Liver (tissue), 9 donors: ENCODE data around the gene E2F8. TPM values are rescaled to one million over a fixed set of nuclear protein-coding genes. Genes with fewer than 3 reads are reported as not detected.

Source experiments
- DNase-seq: peaks from one replicate; pipeline ENCODE4 v3.0.0-alpha.2; 2017; ENCODE audit warnings: low spot score
- H3K27ac ChIP-seq, 2 donors: one replicate each; pipeline ENCODE4 v1.7.0; 2013; ENCODE audit warnings: inconsistent platforms in 2 of 2, low read length in 2 of 2, control low read depth in 1 of 2, low read depth in 1 of 2, mild to moderate bottlenecking in 1 of 2
- H3K27me3 ChIP-seq, 4 donors: one replicate each; pipeline versions ENCODE4 v1.6.1 to v1.7.0; 2013; ENCODE audit warnings: low read length in 3 of 4, inconsistent platforms in 1 of 4, mild to moderate bottlenecking in 1 of 4, moderate library complexity in 1 of 4; ENCODE audit not compliant: control insufficient read depth in 4 of 4, insufficient read depth in 4 of 4
- H3K36me3 ChIP-seq, 4 donors: one replicate each; pipeline versions ENCODE4 v1.6.1 to v1.7.0; 2013; ENCODE audit warnings: low read length in 3 of 4, mild to moderate bottlenecking in 3 of 4, low read depth in 1 of 4, moderate library complexity in 1 of 4; ENCODE audit not compliant: control insufficient read depth in 4 of 4, insufficient read depth in 3 of 4
- H3K4me1 ChIP-seq, 4 donors: one replicate each; pipeline versions ENCODE4 v1.6.1 to v1.7.0; 2013; ENCODE audit warnings: low read length in 3 of 4, mild to moderate bottlenecking in 3 of 4, moderate library complexity in 1 of 4; ENCODE audit not compliant: control insufficient read depth in 4 of 4, insufficient read depth in 4 of 4
- H3K4me3 ChIP-seq, 3 donors: one replicate each; pipeline versions ENCODE4 v1.6.1 to v1.7.0; 2013; ENCODE audit warnings: low read length in 3 of 3, control low read depth in 1 of 3, low read depth in 1 of 3, mild to moderate bottlenecking in 1 of 3
- H3K9ac ChIP-seq, 2 donors: one replicate each; pipeline ENCODE4 v1.7.0; 2013; ENCODE audit warnings: low read length in 2 of 2, mild to moderate bottlenecking in 2 of 2, moderate library complexity in 2 of 2, control low read depth in 1 of 2, low read depth in 1 of 2
- H3K9me3 ChIP-seq, 4 donors: one replicate each; pipeline versions ENCODE4 v1.6.1 to v1.7.0; 2013; ENCODE audit warnings: low read length in 3 of 4; ENCODE audit not compliant: control insufficient read depth in 4 of 4
- EGR1 ChIP-seq, 2 donors: IDR thresholded peaks; 2 replicates each; pipeline ENCODE4 v1.6.1; 2016 to 2018; ENCODE audit warnings: antibody characterized with exemption in 2 of 2, low read depth in 2 of 2
- FOXA1 ChIP-seq: IDR thresholded peaks from 2 replicates; pipeline ENCODE4 v1.6.1; 2016; ENCODE audit warnings: antibody characterized with exemption
- FOXA2 ChIP-seq: IDR thresholded peaks from 2 replicates; pipeline ENCODE4 v1.6.1; 2016; ENCODE audit warnings: antibody characterized with exemption
- GABPA ChIP-seq, 2 donors: IDR thresholded peaks in 1 of 2; conservative IDR thresholded peaks in 1 of 2; 2 replicates each; pipeline ENCODE4 v1.6.1; 2016; ENCODE audit warnings: antibody characterized with exemption in 2 of 2, mild to moderate bottlenecking in 1 of 2, moderate library complexity in 1 of 2
- HNF4A ChIP-seq, 2 donors: conservative IDR thresholded peaks; 2 replicates each; pipeline ENCODE4 v1.6.1; 2016; ENCODE audit warnings: antibody characterized with exemption in 2 of 2, mild to moderate bottlenecking in 2 of 2
- HNF4G ChIP-seq: IDR thresholded peaks from 2 replicates; pipeline ENCODE4 v1.6.1; 2016; ENCODE audit warnings: antibody characterized with exemption
- JUND ChIP-seq, 2 donors: IDR thresholded peaks; 2 replicates each; pipeline ENCODE4 v1.6.1; 2016; ENCODE audit warnings: antibody characterized with exemption in 2 of 2
- NR2F2 ChIP-seq: IDR thresholded peaks from 2 replicates; pipeline ENCODE4 v1.6.1; 2016; ENCODE audit warnings: antibody characterized with exemption
- RAD21 ChIP-seq, 2 donors: IDR thresholded peaks; 2 replicates each; pipeline ENCODE4 v1.6.1; 2016; ENCODE audit warnings: antibody characterized with exemption in 2 of 2, mild to moderate bottlenecking in 2 of 2
- RXRA ChIP-seq, 2 donors: IDR thresholded peaks; 2 replicates each; pipeline ENCODE4 v1.6.1; 2017 to 2018; ENCODE audit warnings: antibody characterized with exemption in 2 of 2, mild to moderate bottlenecking in 1 of 2
- SP1 ChIP-seq: IDR thresholded peaks from 2 replicates; pipeline ENCODE4 v1.6.1; 2018; ENCODE audit warnings: antibody characterized with exemption, mild to moderate bottlenecking
- TAF1 ChIP-seq: conservative IDR thresholded peaks from 2 replicates; pipeline ENCODE4 v1.6.1; 2016; ENCODE audit warnings: antibody characterized with exemption, mild to moderate bottlenecking
- YY1 ChIP-seq: IDR thresholded peaks from 2 replicates; pipeline ENCODE4 v1.6.1; 2016; ENCODE audit warnings: antibody characterized with exemption, mild to moderate bottlenecking
- WGBS: extraction: QIAGEN DNeasy Blood & Tissue Kit; methylation state at CpG from one replicate; pipeline ENCODE4 v1.1.7; 2013; 5-methylcytosine and 5-hydroxymethylcytosine counted together
- polyA plus RNA-seq, 2 donors: library from polyadenylated mRNA; stranded (reverse) in 1 of 2; unstranded in 1 of 2; fragments of 200-250 nt in 1 of 2; fragments of >200 nt in 1 of 2; fragmentation: Nextera tagmentation in 1 of 2; extraction: Ambion mirVana in 1 of 2; gene quantifications; one replicate each; pipeline versions ENCODE4 v1.2.1 to v1.2.3, GENCODE V29; 2013 to 2015
- total RNA-seq, 2 donors: library from RNA; depleted of rRNA; stranded (reverse); fragments of >200 nt; gene quantifications; one replicate each; pipeline ENCODE4 v1.2.3, GENCODE V29; 2014
- TF ChIP-seq, protein P1 (sequence below): fragments of 150-350 bp; IDR thresholded peaks from 2 replicates; pipeline ENCODE4 v1.5.1; 2017; ENCODE audit warnings: improper control_type of control experiment, low read depth, low read length; ENCODE audit not compliant: missing input control
- TF ChIP-seq, protein P2 (sequence below): IDR thresholded peaks from 2 replicates; pipeline ENCODE4 v1.6.1; 2016; ENCODE audit warnings: antibody characterized with exemption
- TF ChIP-seq, protein P3 (sequence below): IDR thresholded peaks from 2 replicates; pipeline ENCODE4 v1.6.1; 2016; ENCODE audit warnings: antibody characterized with exemption
- TF ChIP-seq, protein P4 (sequence below): IDR thresholded peaks from 2 replicates; pipeline ENCODE4 v1.6.1; 2016; ENCODE audit warnings: antibody characterized with exemption, mild to moderate bottlenecking
- TF ChIP-seq, protein P5 (sequence below): IDR thresholded peaks from 2 replicates; pipeline ENCODE4 v1.6.1; 2016; ENCODE audit warnings: antibody characterized with exemption
- donor health status: healthy.
- donor health status: healthy.
- donor health status: healthy.
- donor health status: healthy.
- donor health status: healthy.

E2F8 gene
- total and polyA plus RNA-seq, 4 donors, result 0.14 to 9.6 (median 0.66) TPM; not detected in 1

DNA sequence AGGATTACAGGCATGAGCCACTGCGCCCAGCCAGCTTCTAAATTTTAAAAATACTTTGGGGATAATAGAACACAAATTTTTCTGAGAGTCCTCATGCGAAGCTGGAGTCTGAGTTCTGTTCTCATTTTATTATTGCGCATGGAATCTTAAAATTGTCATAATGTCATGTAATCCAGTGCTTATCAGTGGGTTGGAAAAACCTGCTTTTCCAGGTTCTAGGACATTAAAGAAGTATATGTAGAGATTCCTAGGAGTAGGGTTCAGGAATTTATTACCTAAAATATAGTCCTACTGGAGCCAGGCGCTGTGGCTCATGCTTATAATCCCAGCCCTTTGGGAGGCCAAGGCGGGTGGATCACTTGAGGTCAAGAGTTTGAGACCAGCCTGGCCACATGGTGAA lies 4.6 kb upstream of the E2F8 start:
- no peak for TF ChIP-seq HNF4G
- TF ChIP-seq RAD21 (IDR thresholded peaks at IDR 0.05), result no peak
- TF ChIP-seq TAF1, result no peak
- TF ChIP-seq, protein P1, sequence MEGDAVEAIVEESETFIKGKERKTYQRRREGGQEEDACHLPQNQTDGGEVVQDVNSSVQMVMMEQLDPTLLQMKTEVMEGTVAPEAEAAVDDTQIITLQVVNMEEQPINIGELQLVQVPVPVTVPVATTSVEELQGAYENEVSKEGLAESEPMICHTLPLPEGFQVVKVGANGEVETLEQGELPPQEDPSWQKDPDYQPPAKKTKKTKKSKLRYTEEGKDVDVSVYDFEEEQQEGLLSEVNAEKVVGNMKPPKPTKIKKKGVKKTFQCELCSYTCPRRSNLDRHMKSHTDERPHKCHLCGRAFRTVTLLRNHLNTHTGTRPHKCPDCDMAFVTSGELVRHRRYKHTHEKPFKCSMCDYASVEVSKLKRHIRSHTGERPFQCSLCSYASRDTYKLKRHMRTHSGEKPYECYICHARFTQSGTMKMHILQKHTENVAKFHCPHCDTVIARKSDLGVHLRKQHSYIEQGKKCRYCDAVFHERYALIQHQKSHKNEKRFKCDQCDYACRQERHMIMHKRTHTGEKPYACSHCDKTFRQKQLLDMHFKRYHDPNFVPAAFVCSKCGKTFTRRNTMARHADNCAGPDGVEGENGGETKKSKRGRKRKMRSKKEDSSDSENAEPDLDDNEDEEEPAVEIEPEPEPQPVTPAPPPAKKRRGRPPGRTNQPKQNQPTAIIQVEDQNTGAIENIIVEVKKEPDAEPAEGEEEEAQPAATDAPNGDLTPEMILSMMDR, result no peak
- no peak for TF ChIP-seq GABPA (IDR thresholded peaks at IDR 0.05 in 1 of 2, conservative IDR thresholded peaks at IDR 0.05 in 1 of 2)
- no peak for TF ChIP-seq YY1
- TF ChIP-seq SP1, result no peak
- TF ChIP-seq NR2F2, result no peak
- no peak for TF ChIP-seq JUND (IDR thresholded peaks at IDR 0.05)
- TF ChIP-seq, protein P2, sequence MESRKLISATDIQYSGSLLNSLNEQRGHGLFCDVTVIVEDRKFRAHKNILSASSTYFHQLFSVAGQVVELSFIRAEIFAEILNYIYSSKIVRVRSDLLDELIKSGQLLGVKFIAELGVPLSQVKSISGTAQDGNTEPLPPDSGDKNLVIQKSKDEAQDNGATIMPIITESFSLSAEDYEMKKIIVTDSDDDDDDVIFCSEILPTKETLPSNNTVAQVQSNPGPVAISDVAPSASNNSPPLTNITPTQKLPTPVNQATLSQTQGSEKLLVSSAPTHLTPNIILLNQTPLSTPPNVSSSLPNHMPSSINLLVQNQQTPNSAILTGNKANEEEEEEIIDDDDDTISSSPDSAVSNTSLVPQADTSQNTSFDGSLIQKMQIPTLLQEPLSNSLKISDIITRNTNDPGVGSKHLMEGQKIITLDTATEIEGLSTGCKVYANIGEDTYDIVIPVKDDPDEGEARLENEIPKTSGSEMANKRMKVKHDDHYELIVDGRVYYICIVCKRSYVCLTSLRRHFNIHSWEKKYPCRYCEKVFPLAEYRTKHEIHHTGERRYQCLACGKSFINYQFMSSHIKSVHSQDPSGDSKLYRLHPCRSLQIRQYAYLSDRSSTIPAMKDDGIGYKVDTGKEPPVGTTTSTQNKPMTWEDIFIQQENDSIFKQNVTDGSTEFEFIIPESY, result no peak
- TF ChIP-seq, protein P3, sequence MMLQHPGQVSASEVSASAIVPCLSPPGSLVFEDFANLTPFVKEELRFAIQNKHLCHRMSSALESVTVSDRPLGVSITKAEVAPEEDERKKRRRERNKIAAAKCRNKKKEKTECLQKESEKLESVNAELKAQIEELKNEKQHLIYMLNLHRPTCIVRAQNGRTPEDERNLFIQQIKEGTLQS, result no peak
- TF ChIP-seq FOXA1, result no peak
- TF ChIP-seq, protein P4, sequence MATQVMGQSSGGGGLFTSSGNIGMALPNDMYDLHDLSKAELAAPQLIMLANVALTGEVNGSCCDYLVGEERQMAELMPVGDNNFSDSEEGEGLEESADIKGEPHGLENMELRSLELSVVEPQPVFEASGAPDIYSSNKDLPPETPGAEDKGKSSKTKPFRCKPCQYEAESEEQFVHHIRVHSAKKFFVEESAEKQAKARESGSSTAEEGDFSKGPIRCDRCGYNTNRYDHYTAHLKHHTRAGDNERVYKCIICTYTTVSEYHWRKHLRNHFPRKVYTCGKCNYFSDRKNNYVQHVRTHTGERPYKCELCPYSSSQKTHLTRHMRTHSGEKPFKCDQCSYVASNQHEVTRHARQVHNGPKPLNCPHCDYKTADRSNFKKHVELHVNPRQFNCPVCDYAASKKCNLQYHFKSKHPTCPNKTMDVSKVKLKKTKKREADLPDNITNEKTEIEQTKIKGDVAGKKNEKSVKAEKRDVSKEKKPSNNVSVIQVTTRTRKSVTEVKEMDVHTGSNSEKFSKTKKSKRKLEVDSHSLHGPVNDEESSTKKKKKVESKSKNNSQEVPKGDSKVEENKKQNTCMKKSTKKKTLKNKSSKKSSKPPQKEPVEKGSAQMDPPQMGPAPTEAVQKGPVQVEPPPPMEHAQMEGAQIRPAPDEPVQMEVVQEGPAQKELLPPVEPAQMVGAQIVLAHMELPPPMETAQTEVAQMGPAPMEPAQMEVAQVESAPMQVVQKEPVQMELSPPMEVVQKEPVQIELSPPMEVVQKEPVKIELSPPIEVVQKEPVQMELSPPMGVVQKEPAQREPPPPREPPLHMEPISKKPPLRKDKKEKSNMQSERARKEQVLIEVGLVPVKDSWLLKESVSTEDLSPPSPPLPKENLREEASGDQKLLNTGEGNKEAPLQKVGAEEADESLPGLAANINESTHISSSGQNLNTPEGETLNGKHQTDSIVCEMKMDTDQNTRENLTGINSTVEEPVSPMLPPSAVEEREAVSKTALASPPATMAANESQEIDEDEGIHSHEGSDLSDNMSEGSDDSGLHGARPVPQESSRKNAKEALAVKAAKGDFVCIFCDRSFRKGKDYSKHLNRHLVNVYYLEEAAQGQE, result no peak
- TF ChIP-seq, protein P5, sequence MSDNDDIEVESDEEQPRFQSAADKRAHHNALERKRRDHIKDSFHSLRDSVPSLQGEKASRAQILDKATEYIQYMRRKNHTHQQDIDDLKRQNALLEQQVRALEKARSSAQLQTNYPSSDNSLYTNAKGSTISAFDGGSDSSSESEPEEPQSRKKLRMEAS, result no peak
- TF ChIP-seq RXRA (IDR thresholded peaks at IDR 0.05), result no peak
- no peak for TF ChIP-seq EGR1 (IDR thresholded peaks at IDR 0.05; ENCODE audit: low read depth in 2 of 2)
- no peaks in the 10 kb centered on the region for H3K9me3 ChIP-seq
- no peak overlapping the region for H3K9ac ChIP-seq
- peaks cover 6 to 19% (median 17%) of the 10 kb centered on the region in 4 donors for H3K4me1 ChIP-seq
- no peaks in the 10 kb centered on the region for H3K36me3 ChIP-seq
- H3K27me3 ChIP-seq, result peaks cover 0 to 2% (median under 1%) of the 10 kb centered on the region in 4 donors
- WGBS, result 83% methylated on average over 5 of the region's 5 CpGs
- H3K4me3 ChIP-seq, result no peak overlapping the region
- DNase-seq, result no peak
- no peak overlapping the region for H3K27ac ChIP-seq

DNA sequence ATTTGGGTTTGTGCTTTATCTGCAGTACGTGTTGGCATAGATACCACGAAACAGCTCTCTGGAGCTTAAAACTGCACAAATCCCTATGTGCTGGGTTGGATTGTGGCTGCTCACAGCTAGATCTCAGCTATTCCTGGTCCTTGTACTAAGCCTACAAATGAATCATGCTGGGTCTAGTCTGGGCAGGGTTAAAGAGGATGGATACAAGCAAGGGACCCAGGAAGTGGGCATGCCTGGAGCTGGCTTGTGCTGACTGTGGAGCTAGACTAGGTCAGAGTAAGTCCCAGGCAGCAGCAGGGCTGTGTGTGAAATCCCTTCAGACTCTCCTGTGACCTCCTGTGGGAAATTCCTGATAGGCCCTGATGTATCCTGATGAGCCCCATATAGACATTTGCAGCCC lies 3.9 kb upstream of the E2F8 start:
- WGBS, result 82% methylated on average over 2 of the region's 2 CpGs
- no peak overlapping the region for H3K9ac ChIP-seq
- H3K4me1 ChIP-seq, result peaks cover 6 to 22% (median 19%) of the 10 kb centered on the region in 4 donors
- no peak for DNase-seq
- no peak overlapping the region for H3K4me3 ChIP-seq
- peaks cover 0 to 3% (median 2%) of the 10 kb centered on the region in 4 donors for H3K27me3 ChIP-seq
- H3K9me3 ChIP-seq, result no peaks in the 10 kb centered on the region
- TF ChIP-seq, protein P1, result no peak
- no peak for TF ChIP-seq EGR1 (IDR thresholded peaks at IDR 0.05; ENCODE audit: low read depth in 2 of 2)
- no peak for TF ChIP-seq FOXA2
- no peak for TF ChIP-seq HNF4A (conservative IDR thresholded peaks at IDR 0.05)
- TF ChIP-seq YY1, result no peak
- TF ChIP-seq GABPA (IDR thresholded peaks at IDR 0.05 in 1 of 2, conservative IDR thresholded peaks at IDR 0.05 in 1 of 2), result no peak
- no peak for TF ChIP-seq HNF4G
- TF ChIP-seq, protein P5, result no peak
- TF ChIP-seq TAF1, result no peak
- TF ChIP-seq, protein P2, result no peak
- no peak for TF ChIP-seq SP1
- TF ChIP-seq, protein P3, result no peak
- no peak for TF ChIP-seq RXRA (IDR thresholded peaks at IDR 0.05)
- TF ChIP-seq FOXA1, result no peak
- no peak overlapping the region for H3K27ac ChIP-seq
- H3K36me3 ChIP-seq, result no peaks in the 10 kb centered on the region
